H9 (cell line): ENCODE results near the gene PTGFR. TPM values are rescaled to one million over a fixed set of nuclear protein-coding genes. Genes with fewer than 3 reads are reported as not detected.

ENCODE experiments used
- DNase-seq: peaks from one replicate; pipeline ENCODE4 v3.0.0-alpha.2; 2017
- H2AFZ ChIP-seq: one replicate; pipeline ENCODE4 v1.6.1; 2013; ENCODE audit warnings: mild to moderate bottlenecking, low read length, control low read depth, moderate library complexity
- H2AK5ac ChIP-seq: 2 replicates; pipeline ENCODE4 v1.6.1; 2013; ENCODE audit warnings: low read length, control low read depth, mixed read lengths; ENCODE audit not compliant: insufficient read length
- H2BK120ac ChIP-seq: one replicate; pipeline ENCODE4 v1.6.1; 2013; ENCODE audit warnings: low read depth, mild to moderate bottlenecking, low read length, control low read depth, inconsistent platforms; ENCODE audit not compliant: poor library complexity, severe bottlenecking
- H2BK12ac ChIP-seq: 2 replicates; pipeline ENCODE4 v1.6.1; 2013; ENCODE audit warnings: low read length, control low read depth, mixed read lengths, low read depth; ENCODE audit not compliant: insufficient read length
- H2BK15ac ChIP-seq: 2 replicates; pipeline ENCODE4 v1.6.1; 2013; ENCODE audit warnings: low read depth, low read length, control low read depth
- H2BK20ac ChIP-seq: one replicate; pipeline ENCODE4 v1.6.1; 2013; ENCODE audit warnings: low read depth, mild to moderate bottlenecking, low read length, control low read depth, inconsistent platforms; ENCODE audit not compliant: poor library complexity, severe bottlenecking
- H2BK5ac ChIP-seq: 2 replicates; pipeline ENCODE4 v1.6.1; 2013; ENCODE audit warnings: low read length, control low read depth, mixed read lengths; ENCODE audit not compliant: insufficient read length
- H3K14ac ChIP-seq: 2 replicates; pipeline ENCODE4 v1.6.1; 2013; ENCODE audit warnings: low read length, control low read depth; ENCODE audit not compliant: insufficient read depth
- H3K18ac ChIP-seq: 2 replicates; pipeline ENCODE4 v1.6.1; 2013; ENCODE audit warnings: low read depth, mild to moderate bottlenecking, mixed read lengths, low read length, control low read depth; ENCODE audit not compliant: insufficient read length
- H3K23ac ChIP-seq: 2 replicates; pipeline ENCODE4 v1.6.1; 2013; ENCODE audit warnings: low read length, control low read depth, mixed read lengths, low read depth; ENCODE audit not compliant: insufficient read length
- H3K23me2 ChIP-seq: 2 replicates; pipeline ENCODE4 v1.6.1; 2013; ENCODE audit warnings: low read depth, mild to moderate bottlenecking, mixed read lengths, low read length, control low read depth; ENCODE audit not compliant: insufficient read length, poor library complexity, severe bottlenecking
- H3K27ac ChIP-seq: 2 replicates; pipeline ENCODE4 v1.5.1; 2013; ENCODE audit warnings: low read length, control low read depth, mixed read lengths, low read depth; ENCODE audit not compliant: insufficient read length
- H3K27me3 ChIP-seq: 2 replicates; pipeline ENCODE4 v1.6.1; 2013; ENCODE audit warnings: low read length, control low read depth, inconsistent platforms; ENCODE audit not compliant: insufficient read depth
- H3K4ac ChIP-seq: 2 replicates; pipeline ENCODE4 v1.6.1; 2013; ENCODE audit warnings: low read depth, mild to moderate bottlenecking, control low read depth, inconsistent platforms, low read length, moderate library complexity
- H3K4me1 ChIP-seq: 2 replicates; pipeline ENCODE4 v1.6.1; 2013; ENCODE audit warnings: low read length, control low read depth, inconsistent platforms; ENCODE audit not compliant: insufficient read depth
- H3K4me2 ChIP-seq: 2 replicates; pipeline ENCODE4 v1.6.1; 2013; ENCODE audit warnings: low read length, control low read depth, mixed read lengths; ENCODE audit not compliant: insufficient read length, insufficient read depth
- H3K56ac ChIP-seq: 2 replicates; pipeline ENCODE4 v1.6.1; 2013; ENCODE audit warnings: low read depth, mild to moderate bottlenecking, mixed read lengths, low read length, control low read depth; ENCODE audit not compliant: insufficient read length
- H3K79me1 ChIP-seq: 2 replicates; pipeline ENCODE4 v1.6.1; 2013; ENCODE audit warnings: low read depth, mild to moderate bottlenecking, moderate library complexity, low read length, control low read depth, inconsistent platforms; ENCODE audit not compliant: insufficient read depth, poor library complexity, severe bottlenecking
- H3K79me2 ChIP-seq: 2 replicates; pipeline ENCODE4 v1.6.1; 2013; ENCODE audit warnings: low read length, control low read depth, inconsistent platforms; ENCODE audit not compliant: insufficient read depth
- H3K9ac ChIP-seq: 2 replicates; pipeline ENCODE4 v1.6.1; 2013; ENCODE audit warnings: low read length, control low read depth, mixed read lengths; ENCODE audit not compliant: insufficient read length; ENCODE audit errors: extremely low read depth
- H3K9me3 ChIP-seq: one replicate; pipeline ENCODE4 v1.6.1; 2013; ENCODE audit warnings: low read depth, low read length, inconsistent platforms; ENCODE audit not compliant: control insufficient read depth
- H3T11ph ChIP-seq: one replicate; pipeline ENCODE4 v1.6.1; 2013; ENCODE audit warnings: mild to moderate bottlenecking, low read length, control low read depth, inconsistent platforms
- H4K20me1 ChIP-seq: one replicate; pipeline ENCODE4 v1.6.1; 2013; ENCODE audit not compliant: control insufficient read depth, insufficient read length, insufficient read depth
- H4K5ac ChIP-seq: 2 replicates; pipeline ENCODE4 v1.6.1; 2013; ENCODE audit warnings: low read depth, mild to moderate bottlenecking, mixed read lengths, low read length, control low read depth; ENCODE audit not compliant: insufficient read length
- H4K8ac ChIP-seq: replicated peaks from 2 replicates; pipeline ENCODE4 v1.6.1; 2013; ENCODE audit warnings: low read length, control low read depth, mixed read lengths, low read depth; ENCODE audit not compliant: insufficient read length
- H4K91ac ChIP-seq: 2 replicates; pipeline ENCODE4 v1.6.1; 2013; ENCODE audit warnings: low read depth, mild to moderate bottlenecking, moderate library complexity, mixed read lengths, low read length, control low read depth; ENCODE audit not compliant: insufficient read length
- H3K27ac Mint-ChIP-seq, 3 experiments: 2 replicates in 2 of 3; 3 replicates in 1 of 3; pipeline ENCODE4 v1.8.0; 2020 to 2021; ENCODE audit warnings: mixed read lengths in 3 of 3, mild to moderate bottlenecking in 1 of 3, moderate library complexity in 1 of 3
- H3K27me3 Mint-ChIP-seq: 2 replicates; pipeline ENCODE4 v1.8.0; 2021; ENCODE audit warnings: low read depth, mild to moderate bottlenecking, moderate library complexity, mixed read lengths
- H3K36me3 Mint-ChIP-seq, 3 experiments: 2 replicates in 2 of 3; 3 replicates in 1 of 3; pipeline ENCODE4 v1.8.0; 2020 to 2021; ENCODE audit warnings: low read depth in 3 of 3, mixed read lengths in 3 of 3; ENCODE audit not compliant: insufficient read depth in 1 of 3
- H3K4me1 Mint-ChIP-seq, 2 experiments: 2 replicates each; pipeline ENCODE4 v1.8.0; 2020; ENCODE audit warnings: mixed read lengths in 2 of 2
- H3K4me3 Mint-ChIP-seq, 2 experiments: 2 replicates in 1 of 2; 3 replicates in 1 of 2; pipeline ENCODE4 v1.8.0; 2020 to 2021; ENCODE audit warnings: mild to moderate bottlenecking in 2 of 2, mixed read lengths in 2 of 2, moderate library complexity in 1 of 2
- H3K9me3 Mint-ChIP-seq, 2 experiments: 2 replicates in 1 of 2; 3 replicates in 1 of 2; pipeline ENCODE4 v1.8.0; 2020; ENCODE audit warnings: mild to moderate bottlenecking in 2 of 2, mixed read lengths in 2 of 2, moderate library complexity in 1 of 2
- WGBS: extraction: QIAGEN DNeasy Blood & Tissue Kit; methylation state at CpG from one replicate; pipeline ENCODE4 v1.1.7; 2013; ENCODE audit warnings: missing lambda C conversion rate, low lambda C conversion rate, mixed read lengths; ENCODE audit not compliant: insufficient read length; ENCODE audit errors: extremely low coverage; 5-methylcytosine and 5-hydroxymethylcytosine counted together
- total RNA-seq: library from RNA; stranded (reverse); gene quantifications from 2 replicates; pipeline ENCODE4 v1.2.1, GENCODE V29; 2021
- TF ChIP-seq, protein P1 (sequence below): fragments of 200-600 bp; sonication (generic); conservative IDR thresholded peaks from 3 replicates; pipeline ENCODE4 v1.8.0; 2021; ENCODE audit warnings: antibody characterized with exemption, mild to moderate bottlenecking

The PTGFR gene
- total RNA-seq, 1 experiment from 2014 or later: not detected

DNA sequence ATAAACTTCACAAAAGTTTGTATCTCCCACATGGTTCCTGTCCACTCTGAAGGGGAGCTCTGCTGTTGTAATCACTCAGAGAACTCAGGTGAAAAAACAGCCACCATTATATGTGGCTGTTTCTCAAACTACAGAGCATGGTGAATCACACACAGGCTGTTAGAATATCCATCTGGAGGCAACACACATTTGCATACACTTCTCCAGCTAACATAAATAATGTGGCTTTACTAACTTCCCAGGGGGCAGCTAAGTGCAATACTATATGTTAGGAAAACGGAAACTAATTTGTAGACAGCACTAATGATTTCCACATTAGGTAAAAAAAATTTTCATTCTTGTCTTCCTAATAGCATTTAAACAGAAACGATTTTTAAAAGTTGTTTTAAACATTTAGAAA lies 49.3 kb downstream of the PTGFR start:
- no peak overlapping the region for H2AFZ ChIP-seq
- no peak overlapping the region for H4K8ac ChIP-seq
- H4K5ac ChIP-seq: no peak overlapping the region
- H3K4ac ChIP-seq: no peak overlapping the region
- no peak overlapping the region for H3K56ac ChIP-seq
- TF ChIP-seq, protein P1, sequence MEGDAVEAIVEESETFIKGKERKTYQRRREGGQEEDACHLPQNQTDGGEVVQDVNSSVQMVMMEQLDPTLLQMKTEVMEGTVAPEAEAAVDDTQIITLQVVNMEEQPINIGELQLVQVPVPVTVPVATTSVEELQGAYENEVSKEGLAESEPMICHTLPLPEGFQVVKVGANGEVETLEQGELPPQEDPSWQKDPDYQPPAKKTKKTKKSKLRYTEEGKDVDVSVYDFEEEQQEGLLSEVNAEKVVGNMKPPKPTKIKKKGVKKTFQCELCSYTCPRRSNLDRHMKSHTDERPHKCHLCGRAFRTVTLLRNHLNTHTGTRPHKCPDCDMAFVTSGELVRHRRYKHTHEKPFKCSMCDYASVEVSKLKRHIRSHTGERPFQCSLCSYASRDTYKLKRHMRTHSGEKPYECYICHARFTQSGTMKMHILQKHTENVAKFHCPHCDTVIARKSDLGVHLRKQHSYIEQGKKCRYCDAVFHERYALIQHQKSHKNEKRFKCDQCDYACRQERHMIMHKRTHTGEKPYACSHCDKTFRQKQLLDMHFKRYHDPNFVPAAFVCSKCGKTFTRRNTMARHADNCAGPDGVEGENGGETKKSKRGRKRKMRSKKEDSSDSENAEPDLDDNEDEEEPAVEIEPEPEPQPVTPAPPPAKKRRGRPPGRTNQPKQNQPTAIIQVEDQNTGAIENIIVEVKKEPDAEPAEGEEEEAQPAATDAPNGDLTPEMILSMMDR: no peak
- H3K27me3 ChIP-seq: no peaks in the 10 kb centered on the region
- no peaks in the 10 kb centered on the region for H3K9me3 ChIP-seq
- no peaks in the 10 kb centered on the region for H3K4me1 Mint-ChIP-seq
- H2BK12ac ChIP-seq: no peak overlapping the region
- no peak overlapping the region for H3K9ac ChIP-seq
- H2BK20ac ChIP-seq: no peak overlapping the region
- no peak overlapping the region for H3K27ac Mint-ChIP-seq
- no peaks in the 10 kb centered on the region for H3K23me2 ChIP-seq
- H3K79me1 ChIP-seq: no peaks in the 10 kb centered on the region
- no peak overlapping the region for H3K4me3 Mint-ChIP-seq
- no peak overlapping the region for H3K14ac ChIP-seq
- no CpG with 5 or more reads among the region's 2 CpGs for WGBS
- H2BK120ac ChIP-seq: no peak overlapping the region
- no peak overlapping the region for H2BK5ac ChIP-seq
- DNase-seq: no peak
- H3K4me1 ChIP-seq: no peaks in the 10 kb centered on the region
- no peak overlapping the region for H4K91ac ChIP-seq
- peaks cover 2 to 5% (median 2%) of the 10 kb centered on the region in 3 experiments; a peak in 6 of 7 replicates for H3K36me3 Mint-ChIP-seq
- H3K79me2 ChIP-seq: no peaks in the 10 kb centered on the region
- no peak overlapping the region for H3K27ac ChIP-seq
- peaks cover 10 to 19% of the 10 kb centered on the region in 2 experiments; a peak in 4 of 5 replicates for H3K9me3 Mint-ChIP-seq
- H4K20me1 ChIP-seq: no peaks in the 10 kb centered on the region
- no peak overlapping the region for H3K23ac ChIP-seq
- no peak overlapping the region for H3K18ac ChIP-seq
- H3K4me2 ChIP-seq: no peak overlapping the region
- no peak overlapping the region for H3T11ph ChIP-seq
- no peak overlapping the region for H2AK5ac ChIP-seq
- H3K27me3 Mint-ChIP-seq: no peaks in the 10 kb centered on the region; the same call in 1 of the 2 replicates
- no peak overlapping the region for H2BK15ac ChIP-seq
